ENCODE data around the gene CAPS2. TPM values are rescaled to one million over a fixed set of nuclear protein-coding genes. Genes with fewer than 3 reads are reported as not detected.

CAPS2 gene
- total RNA-seq (2022; extraction: Qiagen RNA extraction; ENCODE audit: low read depth) = 1.0 to 1.6 TPM (median 1.1 TPM) in 5 replicates

GRCh38 chr12:75329918-75330826, at the start of gene CAPS2:
Gene CAPS2, minus strand, starts transcription at chr12:75330324. Its CDS starts 3,826 bp downstream, at chr12:75326498.

GRCh38 chr12:75334384-75335030, 4.4 kb upstream of the CAPS2 start, which contains the start of gene GLIPR1L1:
Gene GLIPR1L1, plus strand, starts transcription at chr12:75334670. Its CDS starts 59 bp downstream, at chr12:75334729.

Other genes with a start within 250 kb of the CAPS2 start
- not detected in 5 replicates for gene KCNC2, start 120.5 kb downstream of the CAPS2 start, total RNA-seq (2022; extraction: Qiagen RNA extraction; ENCODE audit: low read depth)
- not detected in 5 replicates for gene GLIPR1L1, start 4.3 kb upstream of the CAPS2 start, total RNA-seq (2022; extraction: Qiagen RNA extraction; ENCODE audit: low read depth)
- 0.12 to 0.22 TPM (median 0.12 TPM) in 3 of 5 replicates, not detected in the others for gene GLIPR1L2, start 60.8 kb upstream of the CAPS2 start, total RNA-seq (2022; extraction: Qiagen RNA extraction; ENCODE audit: low read depth)
- 23.6 to 31.6 TPM (median 30.9 TPM) in 5 replicates for gene GLIPR1, start 150.4 kb upstream of the CAPS2 start, total RNA-seq (2022; extraction: Qiagen RNA extraction; ENCODE audit: low read depth)
- gene KRR1, start 181.3 kb upstream of the CAPS2 start, total RNA-seq (2022; extraction: Qiagen RNA extraction; ENCODE audit: low read depth) = 56.9 to 108 TPM (median 61.4 TPM) in 5 replicates